Peyer's patch (tissue), 4 donors: ENCODE measurements around the gene VPS35L.

ENCODE experiments used
- POLR2A ChIP-seq, 2 donors: fragments of 450-650 bp; IDR thresholded peaks; one replicate each; pipeline ENCODE4 v1.5.1; 2017; ENCODE audit warnings: antibody characterized with exemption in 2 of 2, mild to moderate bottlenecking in 2 of 2, moderate library complexity in 2 of 2
- TF ChIP-seq, protein P1 (sequence below), 6 experiments: fragments of 450-650 bp in 4 of 6; fragments of 200-600 bp in 2 of 6; sonication (generic) in 1 of 6; IDR thresholded peaks; one replicate each; pipeline ENCODE4 v1.5.1; 2017 to 2019; ENCODE audit warnings: antibody characterized with exemption in 6 of 6, mild to moderate bottlenecking in 3 of 6, moderate library complexity in 1 of 6

DNA sequence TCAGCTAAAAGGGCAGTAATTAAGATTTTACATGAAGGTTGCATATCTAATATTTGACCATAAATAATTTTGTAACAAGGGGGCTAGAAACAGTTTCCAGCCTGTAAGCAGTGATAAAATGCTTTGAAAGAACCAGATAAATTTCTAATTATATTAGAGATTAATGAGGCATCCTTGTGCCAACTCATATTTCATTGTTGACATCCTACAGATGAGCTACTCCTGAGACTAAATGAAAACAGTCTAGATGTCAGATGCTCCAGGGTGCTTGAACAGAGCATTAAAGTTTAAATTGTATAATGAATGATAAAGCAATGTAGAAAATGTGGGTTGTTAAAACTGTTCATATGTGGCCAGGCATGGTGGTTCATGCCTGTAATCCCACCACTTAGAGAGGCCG is 185.9 kb downstream of the VPS35L start:
- TF ChIP-seq, protein P1, sequence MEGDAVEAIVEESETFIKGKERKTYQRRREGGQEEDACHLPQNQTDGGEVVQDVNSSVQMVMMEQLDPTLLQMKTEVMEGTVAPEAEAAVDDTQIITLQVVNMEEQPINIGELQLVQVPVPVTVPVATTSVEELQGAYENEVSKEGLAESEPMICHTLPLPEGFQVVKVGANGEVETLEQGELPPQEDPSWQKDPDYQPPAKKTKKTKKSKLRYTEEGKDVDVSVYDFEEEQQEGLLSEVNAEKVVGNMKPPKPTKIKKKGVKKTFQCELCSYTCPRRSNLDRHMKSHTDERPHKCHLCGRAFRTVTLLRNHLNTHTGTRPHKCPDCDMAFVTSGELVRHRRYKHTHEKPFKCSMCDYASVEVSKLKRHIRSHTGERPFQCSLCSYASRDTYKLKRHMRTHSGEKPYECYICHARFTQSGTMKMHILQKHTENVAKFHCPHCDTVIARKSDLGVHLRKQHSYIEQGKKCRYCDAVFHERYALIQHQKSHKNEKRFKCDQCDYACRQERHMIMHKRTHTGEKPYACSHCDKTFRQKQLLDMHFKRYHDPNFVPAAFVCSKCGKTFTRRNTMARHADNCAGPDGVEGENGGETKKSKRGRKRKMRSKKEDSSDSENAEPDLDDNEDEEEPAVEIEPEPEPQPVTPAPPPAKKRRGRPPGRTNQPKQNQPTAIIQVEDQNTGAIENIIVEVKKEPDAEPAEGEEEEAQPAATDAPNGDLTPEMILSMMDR (IDR thresholded peaks at IDR 0.05) = no peak
- no peak for TF ChIP-seq POLR2A (IDR thresholded peaks at IDR 0.05)
